GM12878 (cell line): ENCODE results near the gene SECISBP2. TPM values are rescaled to one million over a fixed set of nuclear protein-coding genes. Genes with fewer than 3 reads are reported as not detected.

Experiments used
- ATAC-seq: fragments of 200-7000 bp; cut with Tn5 transposase; 3 replicates; pipeline ENCODE4 v1.9.1; 2020; ENCODE audit warnings: mild to moderate bottlenecking, moderate library complexity
- BruUV-seq: library from RNA; stranded (reverse); fragments of 400-500 nt; replicated peaks from 2 replicates; lab custom pipeline; 2021; lab: Mats Ljungman, UMichigan
- CTCF ChIA-PET: fragments of 300-600 bp; sonication (Branson Sonifier 250); formaldehyde crosslinking; extraction: SDS; loops from one replicate; lab custom pipeline; 2021; ENCODE audit warnings: inconsistent platforms; lab: Yijun Ruan, JAX
- POLR2A ChIA-PET: fragments of 350-600 bp; formaldehyde crosslinking; extraction: SDS; loops from one replicate; lab custom pipeline; 2021; ENCODE audit warnings: inconsistent platforms; lab: Charles Lee
- RAD21 ChIA-PET: fragments of 300-600 bp; sonication (Branson Sonifier 250); formaldehyde crosslinking; loops from one replicate; lab custom pipeline; 2023; ENCODE audit warnings: antibody characterized with exemption; ENCODE audit not compliant: unreplicated experiment; lab: Charles Lee
- SMC1A ChIA-PET: fragments of 300-600 bp; sonication (Branson Sonifier 250); formaldehyde crosslinking; loops from one replicate; lab custom pipeline; 2023; ENCODE audit not compliant: unreplicated experiment, uncharacterized antibody; lab: Charles Lee
- DNase-seq: peaks from one replicate; pipeline ENCODE4 v3.0.0-alpha.2; 2011; ENCODE audit warnings: low read depth, low spot score
- FAIRE-seq: peaks from 3 replicates; lab custom pipeline; 2011; peaks lifted over from hg19 to GRCh38; lab: Jason Lieb, UNC
- H2AFZ ChIP-seq: 2 replicates; pipeline ENCODE4 v1.6.0; 2011; ENCODE audit warnings: low read depth, low read length, control low read depth; ENCODE audit not compliant: control insufficient read depth
- H3K27ac ChIP-seq: 2 replicates; pipeline ENCODE4 v1.5.1; 2011; ENCODE audit warnings: control low read depth; ENCODE audit not compliant: control insufficient read depth, insufficient read depth
- H3K27me3 ChIP-seq, 2 experiments: replicated peaks in 1 of 2; 2 replicates each; pipeline versions ENCODE4 v1.6.0 to v1.6.1; 2011; ENCODE audit warnings: low read length in 1 of 2; ENCODE audit not compliant: control insufficient read depth in 2 of 2, insufficient read depth in 2 of 2
- H3K36me3 ChIP-seq, 2 experiments: 2 replicates each; pipeline ENCODE4 v1.5.1; 2011; ENCODE audit warnings: low read length in 1 of 2; ENCODE audit not compliant: control insufficient read depth in 2 of 2, insufficient read depth in 2 of 2
- H3K4me1 ChIP-seq: 2 replicates; pipeline ENCODE4 v1.6.1; 2011; ENCODE audit warnings: mild to moderate bottlenecking, low read length, moderate library complexity, mixed read lengths; ENCODE audit not compliant: control insufficient read depth, insufficient read depth
- H3K4me2 ChIP-seq: 2 replicates; pipeline ENCODE4 v1.6.0; 2011; ENCODE audit warnings: control low read depth; ENCODE audit not compliant: control insufficient read depth, insufficient read depth
- H3K4me3 ChIP-seq: fragments of 200-600 bp; sonication (generic); 2 replicates; pipeline ENCODE4 v1.5.1; 2016
- H3K79me2 ChIP-seq: 2 replicates; pipeline ENCODE4 v1.6.0; 2011; ENCODE audit warnings: low read length; ENCODE audit not compliant: control insufficient read depth, insufficient read depth
- H3K9ac ChIP-seq: 2 replicates; pipeline ENCODE4 v1.8.0; 2011; ENCODE audit warnings: low read length, control low read depth, mixed read lengths; ENCODE audit not compliant: control insufficient read depth, insufficient read depth
- H3K9me3 ChIP-seq: replicated peaks from 3 replicates; pipeline ENCODE4 v1.5.1; 2011; ENCODE audit warnings: mild to moderate bottlenecking, low read length; ENCODE audit not compliant: control insufficient read depth, insufficient read depth
- H4K20me1 ChIP-seq: 2 replicates; pipeline ENCODE4 v1.6.0; 2011; ENCODE audit not compliant: control insufficient read depth, insufficient read depth
- ASH2L ChIP-seq: fragments of 300-600, 200-600 bp; sonication (generic); IDR thresholded peaks from 2 replicates; pipeline ENCODE4 v1.6.1; 2017; ENCODE audit warnings: low read depth, mild to moderate bottlenecking, borderline replicate concordance
- JUNB ChIP-seq: IDR thresholded peaks from 2 replicates; pipeline ENCODE4 v1.6.1; 2016; ENCODE audit warnings: antibody characterized with exemption, mild to moderate bottlenecking
- NFXL1 ChIP-seq: fragments of 450-650 bp; IDR thresholded peaks from 2 replicates; pipeline ENCODE4 v1.6.1; 2017; ENCODE audit warnings: antibody characterized with exemption, mild to moderate bottlenecking, borderline replicate concordance
- ZNF274 ChIP-seq: IDR thresholded peaks from one replicate; pipeline ENCODE4 v1.8.0; 2011; ENCODE audit not compliant: insufficient read length, insufficient read depth
- WGBS: methylation state at CpG from one replicate; pipeline ENCODE4 v1.1.6; 2016; ENCODE audit warnings: low lambda C conversion rate; ENCODE audit not compliant: insufficient replicate concordance, insufficient coverage; ENCODE audit errors: missing lambda C conversion rate; 5-methylcytosine and 5-hydroxymethylcytosine counted together
- in situ Hi-C: fragments of 300-500 bp; cut with MboI; formaldehyde crosslinking; loops from 9 replicates; pipeline ENCODE4 v1.14.3; 2018; ENCODE audit warnings: mixed read lengths
- intact Hi-C: fragments of 100-400 bp; cut with micrococcal nuclease; formaldehyde crosslinking; loops from one replicate; pipeline ENCODE4 v1.14.2; 2022; ENCODE audit not compliant: unreplicated experiment
- polyA plus RNA-seq, 11 experiments: library from polyadenylated mRNA; depleted of rRNA in 4 of 11; unstranded in 6 of 11; stranded (reverse) in 5 of 11; fragments of >200 nt; fragmentation: Nextera tagmentation in 4 of 11; fragmentation: Illumina TruSeq in 1 of 11; extraction: Ambion mirVana in 4 of 11; extraction: Trizol in 1 of 11; gene quantifications; 1 replicate in 1 of 11; 2 replicates in 10 of 11; pipeline versions ENCODE4 v1.2.1 to v1.2.3, GENCODE V29; 2011 to 2016; ENCODE audit warnings: inconsistent platforms in 2 of 11, missing spikeins in 2 of 11, low read depth in 1 of 11
- total RNA-seq, 4 experiments: library from RNA; depleted of rRNA in 3 of 4; stranded (reverse); fragments of >200 nt in 3 of 4; fragmentation: Illumina TruSeq in 1 of 4; extraction: Trizol in 1 of 4; gene quantifications; 2 replicates each; pipeline versions ENCODE4 v1.2.1 to v1.2.3, GENCODE V29; 2013 to 2021
- TF ChIP-seq, protein P1 (sequence below): fragments of 450-650 bp; formaldehyde crosslinking; IDR thresholded peaks from 2 replicates; pipeline ENCODE4 v1.4.0; 2022; ENCODE audit warnings: mild to moderate bottlenecking, moderate library complexity
- TF ChIP-seq, protein P2 (sequence below): IDR thresholded peaks from 2 replicates; pipeline ENCODE4 v1.6.1; 2012; ENCODE audit warnings: improper control_type of control experiment, low read depth, low read length; ENCODE audit not compliant: insufficient replicate concordance
- TF ChIP-seq, protein P3 (sequence below): IDR thresholded peaks from 2 replicates; pipeline ENCODE4 v1.6.1; 2011; ENCODE audit warnings: low read depth, mild to moderate bottlenecking, low read length, moderate library complexity, borderline replicate concordance; ENCODE audit errors: extremely low read depth
- TF ChIP-seq, protein P4 (sequence below): IDR thresholded peaks from 2 replicates; pipeline ENCODE4 v1.6.1; 2011; ENCODE audit warnings: borderline replicate concordance, low read depth, mild to moderate bottlenecking, moderate library complexity, mixed read lengths, low read length; ENCODE audit not compliant: insufficient read depth; ENCODE audit errors: extremely low read length

SECISBP2 gene
- total and polyA plus RNA-seq, 10 of the 15 experiments (the other 5 are each of a cell fraction or from before 2014, with no cell fraction given): 4.6 to 50.5 (median 31.9) TPM

DNA sequence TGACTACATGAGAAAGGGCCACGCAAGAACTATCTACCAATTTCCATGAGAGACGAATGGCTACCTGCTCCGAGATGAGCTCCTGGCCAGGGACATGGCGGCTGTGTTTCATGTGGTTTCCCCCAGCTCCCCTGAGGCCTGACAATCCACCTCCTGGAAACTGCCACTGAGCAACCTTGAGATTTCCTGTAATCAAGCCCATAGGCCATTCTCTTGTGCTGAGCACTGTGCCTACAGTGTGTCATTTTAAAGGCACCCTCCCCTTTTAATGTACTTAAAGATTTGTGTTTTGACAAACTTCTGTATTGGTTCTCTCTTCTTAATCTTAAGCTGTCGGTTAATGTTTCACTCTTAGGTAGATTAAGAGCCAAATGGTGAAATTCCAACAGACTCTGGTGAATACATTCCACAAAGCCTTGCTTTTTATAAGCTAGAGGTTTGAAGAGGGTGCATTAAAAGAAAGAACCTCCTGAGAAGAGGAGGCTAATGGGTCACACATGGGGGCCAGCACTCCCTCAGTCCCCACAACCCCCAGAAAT, 72.3 kb downstream of the SECISBP2 start:
- Histone ChIP-seq H3K4me2 (no peak overlapping the region), H3K9ac (no peak overlapping the region), H4K20me1 (no peaks in the 10 kb centered on the region), H3K9me3 (no peaks in the 10 kb centered on the region), H3K36me3 (peaks cover 64 to 71% of the 10 kb centered on the region in 2 experiments), H3K79me2 (no peaks in the 10 kb centered on the region), H3K27me3 (no peaks in the 10 kb centered on the region), H3K4me1 (no peaks in the 10 kb centered on the region), H3K4me3 (no peak overlapping the region), H3K27ac (no peak overlapping the region), H2AFZ (no peak overlapping the region)
- ChIA-PET POLR2A (no interaction called here), CTCF (interaction anchor here (0.6 to 1.0 kb wide), 3 partner anchors 32 to 158 kb away, joined by 3 read pairs; no protein-coding TSS in a partner anchor), SMC1A (interaction anchor here (0.9 to 1.5 kb wide), 2 partner anchors 11 to 158 kb away, joined by 3 to 5 read pairs; no protein-coding TSS in a partner anchor), RAD21 (no interaction called here)
- BruUV-seq: no TSS peak
- 98% methylated on average over 5 of the region's 5 CpGs for WGBS
- intact Hi-C loops: no loop called here
- DNase-seq: no peak
- no peak for ATAC-seq
- in situ Hi-C loops: no loop called here
- FAIRE-seq: no peak
- TF ChIP-seq, protein P1, sequence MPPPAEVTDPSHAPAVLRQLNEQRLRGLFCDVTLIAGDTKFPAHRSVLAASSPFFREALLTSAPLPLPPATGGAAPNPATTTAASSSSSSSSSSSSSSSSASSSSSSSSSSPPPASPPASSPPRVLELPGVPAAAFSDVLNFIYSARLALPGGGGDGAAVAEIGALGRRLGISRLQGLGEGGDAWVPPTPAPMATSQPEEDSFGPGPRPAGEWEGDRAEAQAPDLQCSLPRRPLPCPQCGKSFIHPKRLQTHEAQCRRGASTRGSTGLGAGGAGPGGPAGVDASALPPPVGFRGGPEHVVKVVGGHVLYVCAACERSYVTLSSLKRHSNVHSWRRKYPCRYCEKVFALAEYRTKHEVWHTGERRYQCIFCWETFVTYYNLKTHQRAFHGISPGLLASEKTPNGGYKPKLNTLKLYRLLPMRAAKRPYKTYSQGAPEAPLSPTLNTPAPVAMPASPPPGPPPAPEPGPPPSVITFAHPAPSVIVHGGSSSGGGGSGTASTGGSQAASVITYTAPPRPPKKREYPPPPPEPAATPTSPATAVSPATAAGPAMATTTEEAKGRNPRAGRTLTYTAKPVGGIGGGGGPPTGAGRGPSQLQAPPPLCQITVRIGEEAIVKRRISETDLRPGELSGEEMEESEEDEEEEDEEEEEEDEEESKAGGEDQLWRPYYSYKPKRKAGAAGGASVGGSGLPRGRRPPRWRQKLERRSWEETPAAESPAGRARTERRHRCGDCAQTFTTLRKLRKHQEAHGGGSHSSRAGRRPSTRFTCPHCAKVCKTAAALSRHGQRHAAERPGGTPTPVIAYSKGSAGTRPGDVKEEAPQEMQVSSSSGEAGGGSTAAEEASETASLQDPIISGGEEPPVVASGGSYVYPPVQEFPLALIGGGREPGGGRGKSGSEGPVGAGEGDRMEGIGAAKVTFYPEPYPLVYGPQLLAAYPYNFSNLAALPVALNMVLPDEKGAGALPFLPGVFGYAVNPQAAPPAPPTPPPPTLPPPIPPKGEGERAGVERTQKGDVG (CRISPR knock-in tag): no peak
- no peak for TF ChIP-seq JUNB
- no peak for TF ChIP-seq ZNF274
- TF ChIP-seq, protein P2, sequence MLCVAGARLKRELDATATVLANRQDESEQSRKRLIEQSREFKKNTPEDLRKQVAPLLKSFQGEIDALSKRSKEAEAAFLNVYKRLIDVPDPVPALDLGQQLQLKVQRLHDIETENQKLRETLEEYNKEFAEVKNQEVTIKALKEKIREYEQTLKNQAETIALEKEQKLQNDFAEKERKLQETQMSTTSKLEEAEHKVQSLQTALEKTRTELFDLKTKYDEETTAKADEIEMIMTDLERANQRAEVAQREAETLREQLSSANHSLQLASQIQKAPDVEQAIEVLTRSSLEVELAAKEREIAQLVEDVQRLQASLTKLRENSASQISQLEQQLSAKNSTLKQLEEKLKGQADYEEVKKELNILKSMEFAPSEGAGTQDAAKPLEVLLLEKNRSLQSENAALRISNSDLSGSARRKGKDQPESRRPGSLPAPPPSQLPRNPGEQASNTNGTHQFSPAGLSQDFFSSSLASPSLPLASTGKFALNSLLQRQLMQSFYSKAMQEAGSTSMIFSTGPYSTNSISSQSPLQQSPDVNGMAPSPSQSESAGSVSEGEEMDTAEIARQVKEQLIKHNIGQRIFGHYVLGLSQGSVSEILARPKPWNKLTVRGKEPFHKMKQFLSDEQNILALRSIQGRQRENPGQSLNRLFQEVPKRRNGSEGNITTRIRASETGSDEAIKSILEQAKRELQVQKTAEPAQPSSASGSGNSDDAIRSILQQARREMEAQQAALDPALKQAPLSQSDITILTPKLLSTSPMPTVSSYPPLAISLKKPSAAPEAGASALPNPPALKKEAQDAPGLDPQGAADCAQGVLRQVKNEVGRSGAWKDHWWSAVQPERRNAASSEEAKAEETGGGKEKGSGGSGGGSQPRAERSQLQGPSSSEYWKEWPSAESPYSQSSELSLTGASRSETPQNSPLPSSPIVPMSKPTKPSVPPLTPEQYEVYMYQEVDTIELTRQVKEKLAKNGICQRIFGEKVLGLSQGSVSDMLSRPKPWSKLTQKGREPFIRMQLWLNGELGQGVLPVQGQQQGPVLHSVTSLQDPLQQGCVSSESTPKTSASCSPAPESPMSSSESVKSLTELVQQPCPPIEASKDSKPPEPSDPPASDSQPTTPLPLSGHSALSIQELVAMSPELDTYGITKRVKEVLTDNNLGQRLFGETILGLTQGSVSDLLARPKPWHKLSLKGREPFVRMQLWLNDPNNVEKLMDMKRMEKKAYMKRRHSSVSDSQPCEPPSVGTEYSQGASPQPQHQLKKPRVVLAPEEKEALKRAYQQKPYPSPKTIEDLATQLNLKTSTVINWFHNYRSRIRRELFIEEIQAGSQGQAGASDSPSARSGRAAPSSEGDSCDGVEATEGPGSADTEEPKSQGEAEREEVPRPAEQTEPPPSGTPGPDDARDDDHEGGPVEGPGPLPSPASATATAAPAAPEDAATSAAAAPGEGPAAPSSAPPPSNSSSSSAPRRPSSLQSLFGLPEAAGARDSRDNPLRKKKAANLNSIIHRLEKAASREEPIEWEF: no peak
- TF ChIP-seq, protein P3, sequence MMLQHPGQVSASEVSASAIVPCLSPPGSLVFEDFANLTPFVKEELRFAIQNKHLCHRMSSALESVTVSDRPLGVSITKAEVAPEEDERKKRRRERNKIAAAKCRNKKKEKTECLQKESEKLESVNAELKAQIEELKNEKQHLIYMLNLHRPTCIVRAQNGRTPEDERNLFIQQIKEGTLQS: no peak
- TF ChIP-seq ASH2L: no peak
- TF ChIP-seq NFXL1: no peak
- TF ChIP-seq, protein P4, sequence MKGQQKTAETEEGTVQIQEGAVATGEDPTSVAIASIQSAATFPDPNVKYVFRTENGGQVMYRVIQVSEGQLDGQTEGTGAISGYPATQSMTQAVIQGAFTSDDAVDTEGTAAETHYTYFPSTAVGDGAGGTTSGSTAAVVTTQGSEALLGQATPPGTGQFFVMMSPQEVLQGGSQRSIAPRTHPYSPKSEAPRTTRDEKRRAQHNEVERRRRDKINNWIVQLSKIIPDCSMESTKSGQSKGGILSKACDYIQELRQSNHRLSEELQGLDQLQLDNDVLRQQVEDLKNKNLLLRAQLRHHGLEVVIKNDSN: no peak
